Right lobe of liver (tissue), 4 donors: ENCODE data around the gene SEC31A.

Source experiments
- CTCF ChIP-seq, 4 donors: fragments of 200-600 bp in 3 of 4; fragments of 450-650 bp in 1 of 4; IDR thresholded peaks; one replicate each; pipeline versions ENCODE4 v1.5.1 to v1.8.0; 2016 to 2022; ENCODE audit warnings: antibody characterized with exemption in 4 of 4, mild to moderate bottlenecking in 2 of 4
- POLR2A ChIP-seq: fragments of 450-650 bp; IDR thresholded peaks from one replicate; pipeline ENCODE4 v1.6.1; 2017; ENCODE audit warnings: antibody characterized with exemption, mild to moderate bottlenecking
- donor health status: DM: no; HTN: no; CAD: no.
- donor health status: DM: no; HTN: no; CAD: no.
- donor health status: DM: no; HTN: yes; CAD: no.

GRCh38 chr4:82801910-82802521 lies 88.9 kb downstream of the SEC31A start:
- TF ChIP-seq POLR2A (no peak), CTCF (IDR thresholded peaks at IDR 0.05) (peak in 2 of 4 donors; percentile 22 to 34)
